Right atrium auricular region (tissue), 2 donors: ENCODE data around the gene BRD3. TPM values are rescaled to one million over a fixed set of nuclear protein-coding genes. Genes with fewer than 3 reads are reported as not detected.

Experiments
- DNase-seq: peaks from one replicate; pipeline ENCODE4 v3.0.0-alpha.2; 2019; ENCODE audit warnings: low spot score
- H3K27ac ChIP-seq, 2 donors: fragments of 200-600 bp; sonication (generic); 1 replicate in 1 of 2; 2 replicates in 1 of 2; pipeline ENCODE4 v1.5.1; 2016 to 2019
- H3K27me3 ChIP-seq, 2 donors: fragments of 200-600 bp; sonication (generic); one replicate each; pipeline versions ENCODE4 v1.5.1 to v1.6.0; 2017 to 2019
- H3K36me3 ChIP-seq: fragments of 200-600 bp; sonication (generic); one replicate; pipeline ENCODE4 v1.5.1; 2016
- H3K4me1 ChIP-seq, 2 donors: fragments of 200-600 bp; sonication (generic); one replicate each; pipeline versions ENCODE4 v1.5.1 to v1.6.0; 2017 to 2019
- H3K4me3 ChIP-seq, 2 donors: fragments of 200-600 bp; sonication (generic); 1 replicate in 1 of 2; 2 replicates in 1 of 2; pipeline ENCODE4 v1.5.1; 2017 to 2019; ENCODE audit warnings: mild to moderate bottlenecking in 1 of 2, moderate library complexity in 1 of 2
- H3K9me3 ChIP-seq, 2 donors: fragments of 200-600 bp; sonication (generic); one replicate each; pipeline ENCODE4 v1.5.1; 2019
- CTCF ChIP-seq, 2 donors: fragments of 200-600 bp; sonication (generic); IDR thresholded peaks; one replicate each; pipeline ENCODE4 v1.5.1; 2019; ENCODE audit warnings: antibody characterized with exemption in 2 of 2
- total RNA-seq, 2 donors: library from RNA; depleted of rRNA; stranded (reverse); fragments of >200 nt; gene quantifications; one replicate each; pipeline ENCODE4 v1.1.0, GENCODE V29; 2016

Gene BRD3
- total RNA-seq, 2 donors from 2014 or later: 14.1 to 18.5 TPM

GRCh38 chr9:134065612-134066419 lies 2.0 kb downstream of the BRD3 start:
- Histone ChIP-seq H3K27ac (peak overlapping the region; percentile 49 to 76), H3K4me3 (peak overlapping the region; percentile 57 to 82)
- DNase-seq: no peak

GRCh38 chr9:134064711-134065110 lies 3.1 kb downstream of the BRD3 start:
- no peaks in the 10 kb centered on the region for H3K36me3 ChIP-seq
- no peaks in the 10 kb centered on the region for H3K27me3 ChIP-seq
- H3K9me3 ChIP-seq: no peaks in the 10 kb centered on the region
- no peak overlapping the region for H3K4me3 ChIP-seq
- no peak overlapping the region for H3K27ac ChIP-seq
- DNase-seq: no peak
- H3K4me1 ChIP-seq: peaks cover 0 to 73% of the 10 kb centered on the region in 2 donors
- TF ChIP-seq CTCF (IDR thresholded peaks at IDR 0.05): no peak

More at GRCh38 chr9:134065612-134066419, 2.0 kb downstream of the BRD3 start:
- Histone ChIP-seq H3K9me3 (no peaks in the 10 kb centered on the region), H3K4me1 (peaks cover 0 to 62% of the 10 kb centered on the region in 2 donors), H3K27me3 (no peaks in the 10 kb centered on the region), H3K36me3 (no peaks in the 10 kb centered on the region)
- TF ChIP-seq CTCF (IDR thresholded peaks at IDR 0.05): no peak

GRCh38 chr9:134063571-134064450 lies 4.0 kb downstream of the BRD3 start:
- Histone ChIP-seq H3K9me3 (no peaks in the 10 kb centered on the region), H3K4me1 (peaks cover 0 to 82% of the 10 kb centered on the region in 2 donors), H3K27ac (no peak overlapping the region)

GRCh38 chr9:134063088-134063570 lies 4.7 kb downstream of the BRD3 start:
- Histone ChIP-seq H3K4me1 (peaks cover 0 to 89% of the 10 kb centered on the region in 2 donors), H3K27ac (no peak overlapping the region)

More at GRCh38 chr9:134063571-134064450, 4.0 kb downstream of the BRD3 start:
- DNase-seq: no peak
- Histone ChIP-seq H3K4me3 (no peak overlapping the region), H3K27me3 (no peaks in the 10 kb centered on the region), H3K36me3 (no peaks in the 10 kb centered on the region)
- no peak for TF ChIP-seq CTCF (IDR thresholded peaks at IDR 0.05)

More at GRCh38 chr9:134063088-134063570, 4.7 kb downstream of the BRD3 start:
- no peaks in the 10 kb centered on the region for H3K9me3 ChIP-seq
- H3K36me3 ChIP-seq: no peaks in the 10 kb centered on the region
- DNase-seq: no peak
- H3K27me3 ChIP-seq: no peaks in the 10 kb centered on the region
- no peak for TF ChIP-seq CTCF (IDR thresholded peaks at IDR 0.05)
- H3K4me3 ChIP-seq: no peak overlapping the region
